HuH-7.5 (cell line): ENCODE measurements around the gene FADS6.

Source experiments
- DNase-seq: peaks from one replicate; pipeline ENCODE4 v3.0.0; 2011; ENCODE audit warnings: low spot score

Gene FADS6

GRCh38 chr17:74868251-74868907, 25.1 kb downstream of the FADS6 start:
- no peak for DNase-seq

GRCh38 chr17:74866198-74866835, 27.1 kb downstream of the FADS6 start:
- no peak for DNase-seq

DNA sequence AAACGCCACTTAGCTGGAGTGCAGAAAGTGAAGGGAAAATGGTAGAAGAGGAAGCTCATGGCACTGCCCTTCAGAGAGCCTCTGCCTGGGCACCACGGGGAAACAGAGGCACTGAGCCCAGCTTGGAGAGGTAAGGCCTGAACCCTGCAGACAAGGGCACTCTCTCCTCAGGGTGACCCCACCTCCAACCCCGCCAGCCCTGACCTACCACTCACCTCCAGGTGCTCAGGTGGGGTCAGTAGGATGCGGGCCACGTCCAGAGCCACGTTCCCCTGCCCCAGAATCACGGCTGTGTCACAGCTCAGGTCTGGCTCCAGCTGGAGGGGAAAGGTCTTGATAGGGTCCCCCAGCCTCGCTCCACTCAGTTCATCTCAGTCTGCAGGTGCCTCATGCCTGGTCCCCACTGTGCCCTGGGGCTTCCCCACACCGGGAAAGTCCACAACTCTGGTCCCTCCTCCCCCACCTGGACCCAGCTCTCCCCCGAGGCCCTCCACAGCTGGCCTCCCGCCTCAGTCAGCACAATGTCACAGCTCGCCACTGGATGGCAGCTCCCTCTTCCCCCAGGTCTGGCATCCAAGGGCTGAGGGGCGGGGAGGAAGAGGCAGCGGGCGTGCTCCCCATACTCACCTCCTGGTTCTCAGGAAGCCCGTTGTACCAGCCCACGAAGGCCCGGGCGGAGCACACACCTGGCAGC, 27.8 kb downstream of the FADS6 start:
- DNase-seq = no peak

DNA sequence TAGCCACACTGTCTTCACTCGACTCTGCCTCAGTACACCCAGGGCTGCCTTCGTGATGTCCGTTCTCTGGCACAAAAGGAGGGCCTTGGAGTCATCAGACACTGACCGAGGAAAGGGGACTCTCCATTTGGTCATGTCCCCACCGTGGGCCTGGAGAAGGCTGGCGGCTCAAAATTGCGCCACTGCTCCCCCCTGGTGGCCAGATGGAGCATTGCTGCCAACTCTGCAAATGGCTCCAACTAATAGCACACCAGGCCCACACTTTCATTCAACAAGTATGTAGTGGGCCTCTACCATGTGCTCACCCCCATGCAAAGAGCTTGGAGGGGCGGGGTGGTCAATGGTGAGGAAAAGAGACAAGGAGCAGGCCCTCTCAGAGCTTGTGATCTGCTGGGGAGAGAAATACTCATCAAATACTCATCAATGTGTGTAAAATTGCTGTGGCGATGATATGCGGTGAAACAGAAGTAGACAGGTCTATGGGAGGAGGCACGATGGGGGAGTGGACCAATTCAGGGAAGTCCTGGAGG, 28.5 kb downstream of the FADS6 start:
- peak; percentile 92 for DNase-seq

- DNase-seq = no peak
These were observed 29.1 kb downstream of the FADS6 start for GRCh38 chr17:74864297-74864865.

- DNase-seq = no peak
These were observed 29.8 kb downstream of the FADS6 start for GRCh38 chr17:74863420-74864296.

- no peak for DNase-seq
These were observed 30.5 kb downstream of the FADS6 start for GRCh38 chr17:74862919-74863318.

DNA sequence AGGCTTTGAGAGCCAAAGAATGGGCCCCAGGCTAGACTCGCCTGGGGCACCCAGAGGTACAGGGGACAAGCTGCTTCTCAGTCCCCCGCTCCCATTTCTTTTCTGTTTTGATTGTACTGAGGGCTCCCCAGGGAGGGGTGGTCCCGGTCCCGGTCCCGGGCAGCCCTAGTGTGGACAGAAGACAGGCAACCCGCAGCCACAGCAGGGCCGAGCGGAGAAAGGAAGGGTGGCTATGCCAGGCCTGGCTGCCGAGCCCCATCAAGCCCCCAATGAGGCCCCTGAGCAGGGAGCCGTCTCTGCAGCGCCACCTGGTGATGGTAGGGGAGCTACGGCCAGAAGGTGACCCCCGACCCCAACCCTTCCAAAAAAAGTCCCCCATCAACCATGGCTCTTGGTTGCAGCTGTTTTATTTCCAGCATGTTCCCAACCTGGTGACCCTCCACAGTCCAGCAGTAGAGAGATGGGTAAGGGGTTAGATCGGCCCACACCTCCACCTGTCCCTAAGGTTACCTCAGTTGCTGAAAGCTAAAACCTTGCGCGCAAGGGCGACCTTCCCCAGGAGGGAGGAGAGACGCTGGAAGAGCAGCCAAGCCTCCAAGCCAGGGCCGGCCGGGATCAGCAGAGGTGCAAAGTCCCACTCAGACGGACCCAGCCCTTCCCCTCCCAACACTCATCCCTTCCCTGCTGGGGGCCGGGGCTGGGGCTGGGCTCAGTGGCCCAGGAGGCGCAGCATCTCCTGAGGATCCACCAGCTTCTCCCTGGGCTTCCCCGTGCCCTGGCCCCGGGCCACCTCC, 31.1 kb downstream of the FADS6 start:
- peak; percentile 89 for DNase-seq

GRCh38 chr17:74861662-74862107, 31.7 kb downstream of the FADS6 start:
- DNase-seq = peak; percentile 57

- no peak for DNase-seq
These were observed 32.4 kb downstream of the FADS6 start for GRCh38 chr17:74860872-74861661.

DNA sequence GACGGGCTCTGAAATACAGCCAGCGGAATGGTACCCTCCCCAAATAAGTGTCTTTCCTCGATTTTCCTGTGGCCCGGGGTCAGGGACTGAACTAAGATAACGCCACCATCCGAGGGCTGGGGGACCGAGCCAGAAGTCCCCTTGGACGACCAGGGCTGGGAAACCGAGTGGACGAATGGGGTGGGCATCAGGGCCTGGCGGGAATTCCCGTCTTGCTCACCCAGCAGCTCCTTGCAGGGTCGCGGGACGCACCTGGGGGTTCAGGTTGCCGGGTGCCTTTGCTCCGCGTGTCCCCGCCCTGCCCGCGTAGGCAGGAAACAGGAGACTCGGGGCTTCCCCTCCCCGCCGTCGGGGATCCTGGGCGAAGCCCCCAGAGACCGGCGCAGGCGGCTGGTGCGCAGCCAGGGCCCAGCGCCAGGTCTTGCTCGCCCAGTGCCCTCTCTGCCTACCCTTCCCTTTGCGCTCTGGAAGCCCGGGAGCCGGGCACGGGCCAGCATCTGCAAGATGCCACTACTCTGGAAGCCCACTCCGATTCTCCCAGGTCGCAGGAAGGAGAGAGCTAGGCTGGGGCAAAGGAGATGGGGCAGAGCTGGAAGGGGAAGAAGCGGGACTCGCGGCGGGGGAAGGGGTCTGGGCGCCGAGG, 33.1 kb downstream of the FADS6 start:
- DNase-seq = peak; percentile 53

DNA sequence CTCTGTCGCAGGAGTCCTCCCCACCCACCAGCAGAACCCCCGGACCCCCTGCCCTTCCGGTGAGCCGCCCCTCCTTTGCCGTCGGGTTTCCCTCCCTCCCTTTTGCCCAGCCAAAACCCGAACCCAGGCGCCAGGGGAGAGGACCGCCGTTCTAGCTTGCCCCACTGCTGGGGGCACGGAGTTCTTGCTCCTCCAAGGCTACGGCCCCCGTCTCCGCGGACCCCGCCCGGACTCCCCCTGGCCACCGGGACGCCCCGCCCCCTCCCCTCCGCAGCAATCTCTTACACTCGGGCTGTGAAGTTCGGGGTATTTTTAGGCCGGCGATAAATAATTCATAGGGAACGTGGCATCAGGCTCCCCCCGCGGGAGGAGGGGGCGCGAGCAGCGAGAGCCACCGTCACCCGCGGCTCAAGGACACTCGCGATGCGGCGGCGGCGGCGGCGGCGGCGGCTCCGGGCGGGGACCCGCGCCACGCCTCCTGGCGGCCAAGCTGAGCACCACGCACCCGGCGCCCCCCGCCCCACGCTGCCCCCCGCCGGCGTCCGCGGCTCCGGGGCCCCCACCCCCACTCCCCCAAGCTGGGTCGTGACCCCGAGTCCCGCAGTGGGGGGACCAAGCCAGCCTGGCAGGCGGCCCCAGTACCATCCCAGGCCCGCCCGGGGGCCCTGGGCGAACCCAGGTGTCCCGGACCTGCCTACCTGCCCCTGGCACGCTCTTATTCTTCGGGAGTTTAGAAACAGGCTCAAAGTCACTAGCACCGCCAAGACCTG, 33.8 kb downstream of the FADS6 start, which contains the start of gene GRIN2C:
Gene GRIN2C, minus strand, starts transcription at position 427 of the 770 bp plus-strand sequence. CDS start 4,793 bp downstream, outside the sequence.
- DNase-seq = peak; percentile 73

DNA sequence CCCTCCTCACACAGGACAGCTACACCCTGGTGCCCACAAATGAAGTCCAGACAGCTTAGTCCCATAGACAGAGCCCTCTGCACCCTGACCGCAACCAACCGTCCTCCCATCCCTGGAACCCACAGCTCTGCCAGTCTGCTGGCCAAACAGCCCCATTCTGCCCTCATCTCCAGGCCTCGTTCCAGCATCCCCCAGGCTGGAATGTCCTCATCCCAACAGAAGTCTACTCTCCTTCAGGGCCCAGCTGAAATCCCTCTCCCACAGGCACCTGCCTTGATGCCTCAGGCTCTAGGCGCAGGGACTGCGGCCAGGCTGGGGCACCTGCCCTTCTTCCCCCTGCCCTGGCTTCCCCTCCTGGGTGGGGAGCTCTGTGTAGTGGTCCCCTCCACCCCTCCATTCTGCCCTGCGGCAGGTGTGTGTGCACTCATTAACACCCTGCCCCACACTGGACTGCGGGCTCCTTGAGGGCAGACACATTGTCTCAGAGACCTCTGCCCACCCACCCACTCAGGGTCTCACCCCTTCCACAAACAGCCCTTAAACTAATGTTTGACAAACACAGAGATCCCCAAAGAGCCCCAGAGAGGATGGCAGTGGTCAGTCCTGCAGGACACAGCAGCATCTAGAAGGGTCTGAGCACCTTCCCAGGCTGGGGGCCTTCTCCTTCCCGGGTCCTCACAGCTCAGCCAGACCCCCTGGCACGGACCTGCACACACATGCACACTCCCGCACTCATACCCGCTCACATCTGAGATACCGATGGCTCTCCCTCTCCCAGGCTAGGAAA, 34.6 kb downstream of the FADS6 start:
- DNase-seq = no peak

GRCh38 chr17:74857191-74857590, 36.2 kb downstream of the FADS6 start:
- no peak for DNase-seq

GRCh38 chr17:74856112-74856511, 37.3 kb downstream of the FADS6 start:
- DNase-seq = no peak

DNA sequence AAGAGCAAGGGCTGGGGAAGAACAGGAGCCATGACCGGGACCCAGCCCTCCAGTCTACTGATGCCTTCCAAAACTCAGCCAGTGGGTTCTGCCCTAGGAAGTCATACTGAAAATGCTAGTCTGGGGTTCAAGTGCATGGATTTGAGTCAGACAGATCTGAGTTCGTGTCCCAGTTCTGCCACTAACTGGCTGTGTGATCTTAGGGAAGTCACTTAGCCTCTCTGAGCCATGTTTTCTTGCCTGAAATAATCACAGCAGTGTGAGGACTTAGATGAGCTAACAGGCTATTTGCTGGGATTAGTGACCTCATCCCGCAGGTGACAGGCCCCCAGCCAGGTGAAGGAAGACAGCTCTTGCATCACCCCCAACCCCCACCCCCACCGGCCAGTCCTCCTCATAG, 38.1 kb downstream of the FADS6 start:
- DNase-seq = no peak

GRCh38 chr17:74854792-74855191, 38.6 kb downstream of the FADS6 start:
- no peak for DNase-seq

- DNase-seq = no peak
These were observed 39.8 kb downstream of the FADS6 start for GRCh38 chr17:74853669-74854068.
